Lower leg skin (tissue), 3 donors: ENCODE data around the gene HTR1B.

ENCODE experiments used
- POLR2A ChIP-seq, 2 donors: fragments of 450-650 bp; IDR thresholded peaks; one replicate each; pipeline ENCODE4 v1.6.1; 2016 to 2017; ENCODE audit warnings: antibody characterized with exemption in 2 of 2, mild to moderate bottlenecking in 1 of 2, moderate library complexity in 1 of 2
- TF ChIP-seq, protein P1 (sequence below), 3 donors: fragments of 450-650 bp; IDR thresholded peaks; one replicate each; pipeline ENCODE4 v1.5.1; 2016; ENCODE audit warnings: antibody characterized with exemption in 3 of 3, mild to moderate bottlenecking in 3 of 3, moderate library complexity in 2 of 3

- TF ChIP-seq, protein P1, sequence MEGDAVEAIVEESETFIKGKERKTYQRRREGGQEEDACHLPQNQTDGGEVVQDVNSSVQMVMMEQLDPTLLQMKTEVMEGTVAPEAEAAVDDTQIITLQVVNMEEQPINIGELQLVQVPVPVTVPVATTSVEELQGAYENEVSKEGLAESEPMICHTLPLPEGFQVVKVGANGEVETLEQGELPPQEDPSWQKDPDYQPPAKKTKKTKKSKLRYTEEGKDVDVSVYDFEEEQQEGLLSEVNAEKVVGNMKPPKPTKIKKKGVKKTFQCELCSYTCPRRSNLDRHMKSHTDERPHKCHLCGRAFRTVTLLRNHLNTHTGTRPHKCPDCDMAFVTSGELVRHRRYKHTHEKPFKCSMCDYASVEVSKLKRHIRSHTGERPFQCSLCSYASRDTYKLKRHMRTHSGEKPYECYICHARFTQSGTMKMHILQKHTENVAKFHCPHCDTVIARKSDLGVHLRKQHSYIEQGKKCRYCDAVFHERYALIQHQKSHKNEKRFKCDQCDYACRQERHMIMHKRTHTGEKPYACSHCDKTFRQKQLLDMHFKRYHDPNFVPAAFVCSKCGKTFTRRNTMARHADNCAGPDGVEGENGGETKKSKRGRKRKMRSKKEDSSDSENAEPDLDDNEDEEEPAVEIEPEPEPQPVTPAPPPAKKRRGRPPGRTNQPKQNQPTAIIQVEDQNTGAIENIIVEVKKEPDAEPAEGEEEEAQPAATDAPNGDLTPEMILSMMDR (IDR thresholded peaks at IDR 0.05): no peak
- no peak for TF ChIP-seq POLR2A (IDR thresholded peaks at IDR 0.05)
Observed at GRCh38 chr6:77463861-77464494, 687 bp upstream of the HTR1B start.
